Mesendoderm (in vitro differentiated cells): ENCODE results near the gene PRKN.

ENCODE experiments used
- DNase-seq: peaks from one replicate; pipeline ENCODE4 v3.0.0; 2013
- H2AK5ac ChIP-seq: 2 replicates; pipeline ENCODE4 v1.6.1; 2013; ENCODE audit warnings: low read length, inconsistent platforms
- H2BK120ac ChIP-seq: 2 replicates; pipeline ENCODE4 v1.6.1; 2013; ENCODE audit warnings: low read depth, mild to moderate bottlenecking, low read length, moderate library complexity, mixed read lengths
- H2BK15ac ChIP-seq: replicated peaks from 2 replicates; pipeline ENCODE4 v1.6.1; 2013; ENCODE audit warnings: low read depth, mild to moderate bottlenecking, moderate library complexity
- H2BK5ac ChIP-seq: 2 replicates; pipeline ENCODE4 v1.6.1; 2013; ENCODE audit warnings: low read length, inconsistent platforms
- H3K18ac ChIP-seq: 2 replicates; pipeline ENCODE4 v1.6.1; 2013; ENCODE audit warnings: mild to moderate bottlenecking, low read length, mixed read lengths
- H3K23ac ChIP-seq: one replicate; pipeline ENCODE4 v1.6.1; 2013; ENCODE audit warnings: low read length
- H3K27ac ChIP-seq: 2 replicates; pipeline ENCODE4 v1.5.1; 2013; ENCODE audit warnings: low read depth, mild to moderate bottlenecking, inconsistent platforms, low read length, moderate library complexity
- H3K27me3 ChIP-seq: 2 replicates; pipeline ENCODE4 v1.6.1; 2013; ENCODE audit warnings: low read length, control low read depth, mild to moderate bottlenecking, inconsistent platforms; ENCODE audit not compliant: insufficient read depth, poor library complexity
- H3K36me3 ChIP-seq: 2 replicates; pipeline ENCODE4 v1.6.1; 2013; ENCODE audit warnings: low read length, inconsistent platforms; ENCODE audit not compliant: control insufficient read depth, insufficient read depth
- H3K4ac ChIP-seq: one replicate; pipeline ENCODE4 v1.6.1; 2013; ENCODE audit warnings: low read depth, mild to moderate bottlenecking, low read length, moderate library complexity
- H3K4me1 ChIP-seq: 2 replicates; pipeline ENCODE4 v1.6.1; 2013; ENCODE audit warnings: low read depth, low read length, inconsistent platforms; ENCODE audit not compliant: control insufficient read depth
- H3K4me2 ChIP-seq: 2 replicates; pipeline ENCODE4 v1.6.1; 2013; ENCODE audit warnings: low read length
- H3K4me3 ChIP-seq: 2 replicates; pipeline ENCODE4 v1.5.1; 2013; ENCODE audit warnings: mild to moderate bottlenecking, low read length
- H3K56ac ChIP-seq: one replicate; pipeline ENCODE4 v1.6.1; 2013; ENCODE audit warnings: low read length
- H3K79me1 ChIP-seq: 2 replicates; pipeline ENCODE4 v1.6.1; 2013; ENCODE audit warnings: low read length, inconsistent platforms
- H3K79me2 ChIP-seq: 2 replicates; pipeline ENCODE4 v1.6.1; 2013; ENCODE audit warnings: mild to moderate bottlenecking, low read length; ENCODE audit not compliant: control insufficient read depth, insufficient read depth
- H3K9ac ChIP-seq: 2 replicates; pipeline ENCODE4 v1.6.1; 2013; ENCODE audit warnings: low read length, inconsistent platforms
- H4K5ac ChIP-seq: one replicate; pipeline ENCODE4 v1.6.1; 2013; ENCODE audit warnings: low read length
- H4K8ac ChIP-seq: one replicate; pipeline ENCODE4 v1.6.1; 2013; ENCODE audit warnings: low read depth, mild to moderate bottlenecking, control low read depth, low read length, moderate library complexity
- WGBS: extraction: QIAGEN DNeasy Blood & Tissue Kit; methylation state at CpG from one replicate; pipeline ENCODE4 v1.1.7; 2013; ENCODE audit warnings: low lambda C conversion rate, missing lambda C conversion rate; ENCODE audit not compliant: insufficient coverage; ENCODE audit errors: extremely low coverage; 5-methylcytosine and 5-hydroxymethylcytosine counted together

PRKN gene

GRCh38 chr6:161984713-161985112 is 742.9 kb downstream of the PRKN start:
- DNase-seq, result no peak

GRCh38 chr6:161976553-161976952 is 751.0 kb downstream of the PRKN start:
- Histone ChIP-seq H3K18ac (no peak overlapping the region), H3K4me1 (no peaks in the 10 kb centered on the region), H3K56ac (no peak overlapping the region), H3K27ac (no peak overlapping the region), H2BK15ac (no peak overlapping the region), H2BK120ac (no peak overlapping the region), H3K4me3 (no peak overlapping the region), H4K8ac (no peak overlapping the region), H3K79me2 (no peaks in the 10 kb centered on the region), H3K4ac (no peak overlapping the region), H3K23ac (no peak overlapping the region), H3K9ac (no peak overlapping the region), H3K4me2 (no peak overlapping the region), H3K27me3 (no peaks in the 10 kb centered on the region), H3K79me1 (no peaks in the 10 kb centered on the region), H4K5ac (no peak overlapping the region), H3K36me3 (no peaks in the 10 kb centered on the region), H2BK5ac (no peak overlapping the region), H2AK5ac (no peak overlapping the region)
- DNase-seq, result no peak
- WGBS, result no CpG with 5 or more reads among the region's 4 CpGs

More at GRCh38 chr6:161984713-161985112, 742.9 kb downstream of the PRKN start:
- H3K56ac ChIP-seq, result no peak overlapping the region
- no peaks in the 10 kb centered on the region for H3K36me3 ChIP-seq
- no peaks in the 10 kb centered on the region for H3K79me1 ChIP-seq
- no peaks in the 10 kb centered on the region for H3K27me3 ChIP-seq
- H3K4me1 ChIP-seq, result no peaks in the 10 kb centered on the region
- no peaks in the 10 kb centered on the region for H3K79me2 ChIP-seq
- H2AK5ac ChIP-seq, result no peak overlapping the region
- H2BK120ac ChIP-seq, result no peak overlapping the region
- no peak overlapping the region for H2BK15ac ChIP-seq
- H3K4me3 ChIP-seq, result no peak overlapping the region
- no peak overlapping the region for H2BK5ac ChIP-seq
- H3K18ac ChIP-seq, result no peak overlapping the region
- H4K5ac ChIP-seq, result no peak overlapping the region
- H3K4me2 ChIP-seq, result no peak overlapping the region
- no peak overlapping the region for H3K27ac ChIP-seq
- WGBS, result no CpG with 5 or more reads among the region's 4 CpGs
- H3K23ac ChIP-seq, result no peak overlapping the region
- no peak overlapping the region for H3K9ac ChIP-seq
- no peak overlapping the region for H4K8ac ChIP-seq
- no peak overlapping the region for H3K4ac ChIP-seq

- WGBS, result no CpG with 5 or more reads among the region's 9 CpGs
Observed at GRCh38 chr6:161973064-161973463, 754.5 kb downstream of the PRKN start.

DNA sequence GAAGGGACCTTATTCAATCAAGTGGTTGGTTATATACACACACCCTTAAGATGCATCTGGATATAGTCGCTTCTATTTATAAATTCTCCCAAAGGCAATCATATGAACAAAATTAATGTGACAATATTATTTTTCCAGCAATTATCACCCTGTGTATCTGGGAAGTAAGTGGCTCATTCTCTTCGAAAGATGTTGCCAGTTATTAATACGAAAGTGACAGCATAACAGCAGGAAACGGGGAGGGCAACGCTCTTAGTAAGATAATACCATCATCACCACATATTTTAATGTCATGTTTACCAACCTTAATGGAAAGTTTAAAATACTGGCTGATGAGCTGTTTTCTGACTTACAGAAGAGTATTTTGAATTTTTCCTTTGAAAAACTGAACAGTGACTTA is 756.5 kb downstream of the PRKN start:
- DNase-seq, result no peak
- Histone ChIP-seq H3K79me1 (no peaks in the 10 kb centered on the region), H3K27ac (no peak overlapping the region), H3K27me3 (no peaks in the 10 kb centered on the region), H2BK120ac (no peak overlapping the region), H2BK5ac (no peak overlapping the region), H4K8ac (no peak overlapping the region), H3K79me2 (no peaks in the 10 kb centered on the region), H3K56ac (no peak overlapping the region), H3K36me3 (no peaks in the 10 kb centered on the region), H3K4me3 (no peak overlapping the region), H3K9ac (no peak overlapping the region), H3K4ac (no peak overlapping the region), H3K18ac (no peak overlapping the region), H3K4me2 (no peak overlapping the region), H2BK15ac (no peak overlapping the region), H4K5ac (no peak overlapping the region), H2AK5ac (no peak overlapping the region), H3K23ac (no peak overlapping the region), H3K4me1 (no peaks in the 10 kb centered on the region)
- WGBS, result no CpG with 5 or more reads among the region's 5 CpGs

More at GRCh38 chr6:161973064-161973463, 754.5 kb downstream of the PRKN start:
- Histone ChIP-seq H3K27ac (no peak overlapping the region), H2BK15ac (no peak overlapping the region), H3K56ac (no peak overlapping the region), H2BK120ac (no peak overlapping the region), H3K4ac (no peak overlapping the region), H4K8ac (no peak overlapping the region), H3K4me1 (no peaks in the 10 kb centered on the region), H4K5ac (no peak overlapping the region), H2BK5ac (no peak overlapping the region), H3K79me2 (no peaks in the 10 kb centered on the region), H3K4me2 (no peak overlapping the region), H3K9ac (no peak overlapping the region), H3K4me3 (no peak overlapping the region), H3K23ac (no peak overlapping the region), H3K36me3 (no peaks in the 10 kb centered on the region), H2AK5ac (no peak overlapping the region), H3K18ac (no peak overlapping the region), H3K27me3 (no peaks in the 10 kb centered on the region), H3K79me1 (no peaks in the 10 kb centered on the region)
- DNase-seq, result no peak

- Histone ChIP-seq H4K5ac (no peak overlapping the region), H3K79me2 (no peaks in the 10 kb centered on the region), H3K9ac (no peak overlapping the region), H3K27me3 (no peaks in the 10 kb centered on the region), H2BK5ac (no peak overlapping the region), H3K4me3 (no peak overlapping the region), H2BK15ac (no peak overlapping the region), H3K56ac (no peak overlapping the region), H2BK120ac (no peak overlapping the region), H3K4me1 (no peaks in the 10 kb centered on the region), H3K18ac (no peak overlapping the region), H3K79me1 (no peaks in the 10 kb centered on the region), H3K27ac (no peak overlapping the region), H2AK5ac (no peak overlapping the region), H3K36me3 (no peaks in the 10 kb centered on the region), H3K4ac (no peak overlapping the region), H3K4me2 (no peak overlapping the region), H4K8ac (no peak overlapping the region), H3K23ac (no peak overlapping the region)
- DNase-seq, result no peak
- WGBS, result no CpG with 5 or more reads among the region's 4 CpGs
Observed at GRCh38 chr6:161963634-161964234, 763.8 kb downstream of the PRKN start.

DNA sequence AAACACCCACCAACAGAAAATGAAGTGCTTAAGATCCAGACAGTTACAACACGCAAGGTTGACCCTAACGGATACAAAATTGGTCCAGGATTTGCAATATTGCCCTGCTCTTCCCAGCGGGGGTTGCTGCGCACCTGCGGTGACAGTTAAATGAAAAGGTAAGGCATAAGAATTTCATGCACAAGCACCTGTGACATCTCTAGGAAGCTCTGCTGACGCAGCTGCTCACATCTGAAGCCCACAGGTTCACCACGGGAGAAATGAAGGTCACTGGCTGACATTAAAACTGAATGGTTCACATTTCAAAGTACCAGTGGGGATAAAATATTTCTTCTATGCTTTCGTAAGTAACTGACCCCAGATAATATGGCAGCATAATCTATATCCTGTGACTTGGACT is 764.4 kb downstream of the PRKN start:
- WGBS, result no CpG with 5 or more reads among the region's 8 CpGs
- H3K4me3 ChIP-seq, result no peak overlapping the region
- H3K56ac ChIP-seq, result no peak overlapping the region
- DNase-seq, result no peak
- H3K4ac ChIP-seq, result no peak overlapping the region
- no peaks in the 10 kb centered on the region for H3K36me3 ChIP-seq
- H2AK5ac ChIP-seq, result no peak overlapping the region
- no peaks in the 10 kb centered on the region for H3K4me1 ChIP-seq
- no peak overlapping the region for H3K23ac ChIP-seq
- H2BK5ac ChIP-seq, result no peak overlapping the region
- no peaks in the 10 kb centered on the region for H3K27me3 ChIP-seq
- H2BK15ac ChIP-seq, result no peak overlapping the region
- H3K4me2 ChIP-seq, result no peak overlapping the region
- peak overlapping the region; percentile 61 for H2BK120ac ChIP-seq
- no peak overlapping the region for H3K27ac ChIP-seq
- no peak overlapping the region for H3K18ac ChIP-seq
- H3K9ac ChIP-seq, result no peak overlapping the region
- no peak overlapping the region for H4K8ac ChIP-seq
- H4K5ac ChIP-seq, result no peak overlapping the region
- H3K79me1 ChIP-seq, result no peaks in the 10 kb centered on the region
- no peaks in the 10 kb centered on the region for H3K79me2 ChIP-seq
